Calu3 (cell line): Measurements from ENCODE around the gene MAD1L1. TPM values are rescaled to one million over a fixed set of nuclear protein-coding genes. Genes with fewer than 3 reads are reported as not detected.

ENCODE experiments used
- BruUV-seq: library from RNA; stranded (reverse); fragments of 400-500 nt; replicated peaks from 2 replicates; lab custom pipeline; 2021; lab: Mats Ljungman, UMichigan
- CTCF ChIA-PET: fragments of 300-600 bp; sonication (Branson Sonifier 250); formaldehyde crosslinking; loops from one replicate; lab custom pipeline; 2022; ENCODE audit warnings: antibody characterized with exemption; lab: Charles Lee
- DNase-seq: peaks from one replicate; pipeline ENCODE4 v3.0.0; 2022
- H3K27ac Mint-ChIP-seq: one replicate; pipeline ENCODE4 v1.8.0; 2022; ENCODE audit warnings: mixed read lengths; ENCODE audit not compliant: unreplicated experiment
- H3K27me3 Mint-ChIP-seq: one replicate; pipeline ENCODE4 v1.8.0; 2022; ENCODE audit warnings: mixed read lengths; ENCODE audit not compliant: unreplicated experiment
- H3K36me3 Mint-ChIP-seq: one replicate; pipeline ENCODE4 v1.8.0; 2022; ENCODE audit warnings: mild to moderate bottlenecking, moderate library complexity, mixed read lengths; ENCODE audit not compliant: insufficient read depth, unreplicated experiment
- H3K4me1 Mint-ChIP-seq: one replicate; pipeline ENCODE4 v1.8.0; 2022; ENCODE audit warnings: mild to moderate bottlenecking, low read depth, mixed read lengths; ENCODE audit not compliant: unreplicated experiment
- H3K4me3 Mint-ChIP-seq: one replicate; pipeline ENCODE4 v1.8.0; 2022; ENCODE audit warnings: mild to moderate bottlenecking, low read depth, moderate library complexity, mixed read lengths; ENCODE audit not compliant: unreplicated experiment
- H3K9me3 Mint-ChIP-seq: one replicate; pipeline ENCODE4 v1.8.0; 2022; ENCODE audit warnings: low read depth, mixed read lengths; ENCODE audit not compliant: unreplicated experiment
- intact Hi-C: fragments of 100-400 bp; cut with micrococcal nuclease; formaldehyde crosslinking; loops from one replicate; pipeline ENCODE4 v1.10.0; 2022; ENCODE audit not compliant: unreplicated experiment
- total RNA-seq: library from RNA; stranded (reverse); gene quantifications from 2 replicates; pipeline ENCODE4 v1.2.3, GENCODE V29; 2022
- TF ChIP-seq, protein P1 (sequence below): fragments of 200-600 bp; IDR thresholded peaks from one replicate; pipeline ENCODE4 v1.8.0; 2022; ENCODE audit warnings: antibody characterized with exemption; ENCODE audit not compliant: unreplicated experiment

Gene MAD1L1
- total RNA-seq, 1 experiment from 2014 or later: 86.0 TPM

DNA sequence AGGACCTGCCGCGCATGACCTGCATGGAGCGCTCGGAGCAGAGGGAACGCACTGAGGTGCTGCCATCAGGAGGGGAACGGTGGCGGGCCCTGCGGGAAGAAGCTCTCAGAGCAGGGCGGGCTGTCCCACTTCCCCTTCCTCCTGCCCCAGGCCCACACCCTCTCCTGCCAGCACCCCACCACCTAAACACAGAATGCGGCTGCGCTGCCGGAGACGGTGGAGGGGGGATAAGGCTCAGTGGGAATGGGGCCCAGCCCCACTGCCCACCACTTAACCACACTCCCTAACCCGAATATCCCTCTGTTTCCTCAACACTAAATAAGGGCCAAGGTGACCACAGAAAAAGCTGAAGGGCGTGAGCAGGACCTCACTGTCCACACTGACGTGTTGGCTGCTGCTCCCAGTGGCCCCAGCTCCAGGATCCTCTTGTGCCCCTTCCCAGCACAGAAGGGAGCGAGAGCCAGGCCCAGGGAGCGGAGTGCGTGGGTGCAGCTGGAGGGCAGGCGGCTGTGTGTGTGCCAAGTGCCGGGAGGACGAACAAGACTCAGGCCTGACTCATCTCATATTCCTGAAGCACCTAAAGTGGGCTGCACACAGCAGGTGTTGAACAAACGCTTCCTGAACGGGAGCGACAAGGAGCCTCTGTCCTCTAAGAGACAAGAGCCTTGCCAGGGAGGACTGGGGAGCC lies 116.8 kb downstream of the MAD1L1 start:
- H3K36me3 Mint-ChIP-seq: peaks cover 18% of the 10 kb centered on the region
- TF ChIP-seq, protein P1, sequence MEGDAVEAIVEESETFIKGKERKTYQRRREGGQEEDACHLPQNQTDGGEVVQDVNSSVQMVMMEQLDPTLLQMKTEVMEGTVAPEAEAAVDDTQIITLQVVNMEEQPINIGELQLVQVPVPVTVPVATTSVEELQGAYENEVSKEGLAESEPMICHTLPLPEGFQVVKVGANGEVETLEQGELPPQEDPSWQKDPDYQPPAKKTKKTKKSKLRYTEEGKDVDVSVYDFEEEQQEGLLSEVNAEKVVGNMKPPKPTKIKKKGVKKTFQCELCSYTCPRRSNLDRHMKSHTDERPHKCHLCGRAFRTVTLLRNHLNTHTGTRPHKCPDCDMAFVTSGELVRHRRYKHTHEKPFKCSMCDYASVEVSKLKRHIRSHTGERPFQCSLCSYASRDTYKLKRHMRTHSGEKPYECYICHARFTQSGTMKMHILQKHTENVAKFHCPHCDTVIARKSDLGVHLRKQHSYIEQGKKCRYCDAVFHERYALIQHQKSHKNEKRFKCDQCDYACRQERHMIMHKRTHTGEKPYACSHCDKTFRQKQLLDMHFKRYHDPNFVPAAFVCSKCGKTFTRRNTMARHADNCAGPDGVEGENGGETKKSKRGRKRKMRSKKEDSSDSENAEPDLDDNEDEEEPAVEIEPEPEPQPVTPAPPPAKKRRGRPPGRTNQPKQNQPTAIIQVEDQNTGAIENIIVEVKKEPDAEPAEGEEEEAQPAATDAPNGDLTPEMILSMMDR: no peak
- CTCF ChIA-PET: interaction anchor here (0.5 kb wide), 1 partner anchor 288 kb away, joined by 3 read pairs; no protein-coding TSS in a partner anchor
- H3K27me3 Mint-ChIP-seq: no peaks in the 10 kb centered on the region
- DNase-seq: no peak
- H3K9me3 Mint-ChIP-seq: no peaks in the 10 kb centered on the region
- no peak overlapping the region for H3K27ac Mint-ChIP-seq
- peaks cover 9% of the 10 kb centered on the region for H3K4me1 Mint-ChIP-seq
- intact Hi-C loops: no loop called here
- BruUV-seq: no TSS peak
- no peak overlapping the region for H3K4me3 Mint-ChIP-seq

DNA sequence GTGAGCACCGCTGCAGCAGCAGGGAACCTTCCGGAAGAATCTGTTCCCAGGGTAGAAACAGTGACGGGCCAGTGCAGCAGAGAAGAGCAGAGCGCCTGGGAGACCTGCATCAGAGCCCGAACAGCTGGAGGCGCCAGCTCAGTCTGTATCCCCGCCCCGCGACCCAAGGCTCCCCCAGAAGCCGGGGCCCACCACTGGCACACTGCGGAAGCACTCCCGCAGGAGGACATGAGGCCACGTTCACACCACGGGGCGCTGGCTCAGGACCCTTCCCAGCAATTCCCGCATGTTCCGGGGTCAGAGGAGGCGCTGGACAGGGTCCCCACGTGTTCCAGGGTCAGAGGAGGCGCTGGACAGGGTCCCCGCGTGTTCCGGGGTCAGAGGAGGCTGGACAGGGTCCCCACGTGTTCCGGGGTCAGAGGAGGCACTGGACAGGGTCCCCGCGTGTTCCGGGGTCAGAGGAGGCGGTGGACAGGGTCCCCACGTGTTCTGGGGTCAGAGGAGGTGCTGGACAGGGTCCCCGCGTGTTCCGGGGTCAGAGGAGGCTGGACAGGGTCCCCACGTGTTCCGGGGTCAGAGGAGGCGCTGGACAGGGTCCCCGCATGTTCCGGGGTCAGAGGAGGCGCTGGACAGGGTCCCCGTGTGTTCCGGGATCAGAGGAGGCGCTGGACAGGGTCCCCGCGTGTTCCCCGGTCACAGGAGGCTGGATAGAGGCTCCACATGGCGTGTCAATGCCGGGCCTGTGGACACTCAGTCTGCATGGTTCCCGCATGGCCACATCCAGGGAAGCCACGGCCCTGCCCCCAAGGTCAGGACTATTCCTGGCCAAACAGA lies 117.6 kb downstream of the MAD1L1 start:
- TF ChIP-seq, protein P1: no peak
- H3K4me3 Mint-ChIP-seq: no peak overlapping the region
- H3K27ac Mint-ChIP-seq: no peak overlapping the region
- CTCF ChIA-PET: interaction anchor here (0.5 to 0.6 kb wide), 2 partner anchors 289 to 451 kb away, joined by 3 to 4 read pairs; no protein-coding TSS in a partner anchor
- intact Hi-C loops: no loop called here
- no peaks in the 10 kb centered on the region for H3K27me3 Mint-ChIP-seq
- no TSS peak for BruUV-seq
- peaks cover 18% of the 10 kb centered on the region for H3K36me3 Mint-ChIP-seq
- no peaks in the 10 kb centered on the region for H3K9me3 Mint-ChIP-seq
- peaks cover 16% of the 10 kb centered on the region for H3K4me1 Mint-ChIP-seq
- no peak for DNase-seq

DNA sequence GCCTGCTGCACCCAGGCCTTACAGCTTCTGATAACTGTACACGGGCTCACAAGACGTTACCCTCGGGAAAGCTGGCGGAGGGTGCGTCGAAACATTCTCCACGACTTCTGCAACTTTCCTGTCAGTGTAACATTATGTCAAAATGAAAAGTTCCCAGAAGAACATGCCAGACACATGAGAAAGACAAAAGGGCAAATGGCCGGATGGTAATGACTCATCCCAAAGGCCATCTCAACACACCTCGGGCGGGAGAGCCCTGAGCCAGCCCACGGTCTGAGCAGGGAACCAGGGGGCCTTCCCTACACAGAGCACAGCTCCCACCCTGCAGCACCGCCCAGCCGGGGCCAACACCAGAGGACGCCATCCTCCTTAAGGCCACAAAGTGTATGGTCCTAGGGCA lies 118.7 kb downstream of the MAD1L1 start:
- TF ChIP-seq, protein P1: no peak
- intact Hi-C loops: no loop called here
- no peaks in the 10 kb centered on the region for H3K27me3 Mint-ChIP-seq
- peaks cover 21% of the 10 kb centered on the region for H3K4me1 Mint-ChIP-seq
- no peak for DNase-seq
- BruUV-seq: no TSS peak
- H3K27ac Mint-ChIP-seq: no peak overlapping the region
- H3K36me3 Mint-ChIP-seq: peaks cover 18% of the 10 kb centered on the region
- H3K9me3 Mint-ChIP-seq: no peaks in the 10 kb centered on the region
- CTCF ChIA-PET: no interaction called here
- H3K4me3 Mint-ChIP-seq: no peak overlapping the region

DNA sequence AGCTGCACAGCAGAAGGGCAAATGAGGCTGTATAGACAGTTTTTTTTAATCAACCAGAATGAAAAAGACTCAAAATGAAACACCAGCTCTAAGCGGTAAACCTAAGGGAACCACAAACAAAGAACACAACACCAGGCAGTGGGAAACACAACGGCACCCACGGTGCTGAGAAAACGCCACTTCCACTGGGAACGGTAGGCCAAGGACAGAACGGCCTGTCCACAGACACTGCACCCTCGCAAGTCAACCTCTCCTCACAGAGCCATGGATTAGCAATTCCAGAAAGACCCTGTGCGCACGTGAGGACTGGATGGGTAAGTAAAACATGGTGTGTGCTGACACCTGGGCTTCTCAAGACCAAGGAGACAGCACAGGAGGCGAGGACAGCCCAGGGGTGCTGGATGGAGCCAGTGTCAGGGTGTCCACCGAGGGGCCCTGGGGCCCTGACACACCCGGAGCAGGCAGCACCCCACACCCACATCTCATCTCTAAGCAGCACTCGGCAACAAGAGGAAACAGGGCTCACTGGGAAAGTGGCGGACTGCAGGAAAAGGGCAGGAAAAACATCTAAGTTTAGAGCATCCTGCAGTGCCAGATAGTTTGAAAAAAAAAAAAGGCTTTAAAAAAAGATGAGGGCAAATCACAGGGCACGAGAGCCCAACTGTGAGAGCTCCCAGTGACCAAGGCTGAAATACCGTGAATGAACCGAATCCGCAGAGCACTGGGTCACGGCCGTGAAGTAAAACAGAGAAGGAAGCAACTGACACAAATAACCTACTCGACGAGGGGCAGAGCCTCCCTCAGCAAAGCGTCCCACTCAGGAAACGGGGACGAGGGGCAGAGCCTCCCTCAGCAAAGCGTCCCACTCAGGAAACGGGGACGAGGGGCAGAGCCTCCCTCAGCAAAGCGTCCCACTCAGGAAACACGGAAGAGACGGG lies 120.2 kb downstream of the MAD1L1 start:
- DNase-seq: no peak
- H3K27me3 Mint-ChIP-seq: no peaks in the 10 kb centered on the region
- no peak overlapping the region for H3K4me3 Mint-ChIP-seq
- H3K27ac Mint-ChIP-seq: no peak overlapping the region
- TF ChIP-seq, protein P1: no peak
- H3K9me3 Mint-ChIP-seq: no peaks in the 10 kb centered on the region
- no TSS peak for BruUV-seq
- peaks cover 25% of the 10 kb centered on the region for H3K36me3 Mint-ChIP-seq
- intact Hi-C loops: no loop called here
- H3K4me1 Mint-ChIP-seq: peaks cover 21% of the 10 kb centered on the region
- CTCF ChIA-PET: interaction anchor here (1.2 kb wide), 1 partner anchor 22 kb away, joined by 3 read pairs; no protein-coding TSS in a partner anchor
